22Rv1 (cell line): Measurements from ENCODE around the gene RGS3.

Source experiments
- H3K27ac ChIP-seq: fragments of 450-650 bp; 2 replicates; pipeline ENCODE4 v1.5.1; 2017
- CTCF ChIP-seq: fragments of 450-650 bp; IDR thresholded peaks from 2 replicates; pipeline ENCODE4 v1.5.1; 2017; ENCODE audit warnings: mild to moderate bottlenecking
- ZFX ChIP-seq: fragments of 450-650 bp; IDR thresholded peaks from 2 replicates; pipeline ENCODE4 v1.6.1; 2017; ENCODE audit warnings: antibody characterized with exemption, borderline replicate concordance

The RGS3 gene

GRCh38 chr9:113525205-113525604, 61.7 kb downstream of the RGS3 start:
- no peak overlapping the region for H3K27ac ChIP-seq
- TF ChIP-seq CTCF, result no peak
- TF ChIP-seq ZFX, result no peak

DNA sequence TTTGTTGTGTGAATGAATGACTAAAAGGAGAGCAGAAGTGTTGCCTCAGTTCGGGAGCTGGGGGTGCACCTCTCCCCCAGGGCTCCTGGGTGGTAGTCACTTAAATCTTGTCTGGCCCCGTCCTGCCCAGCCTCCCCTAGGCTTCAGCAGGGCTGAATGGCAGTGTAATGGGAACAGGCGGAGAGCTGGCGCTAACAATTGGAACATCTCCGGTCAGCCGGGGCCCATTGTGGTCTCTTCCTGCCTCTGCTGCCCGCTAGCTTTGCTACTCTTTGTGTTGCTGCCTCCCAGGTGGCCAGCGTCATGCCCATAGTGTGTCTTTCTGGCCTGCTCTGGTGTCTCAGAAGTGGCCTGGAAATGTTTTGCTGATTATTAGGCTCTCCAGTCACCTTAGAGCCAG, 62.3 kb downstream of the RGS3 start:
- no peak for TF ChIP-seq CTCF
- TF ChIP-seq ZFX, result no peak
- H3K27ac ChIP-seq, result no peak overlapping the region

DNA sequence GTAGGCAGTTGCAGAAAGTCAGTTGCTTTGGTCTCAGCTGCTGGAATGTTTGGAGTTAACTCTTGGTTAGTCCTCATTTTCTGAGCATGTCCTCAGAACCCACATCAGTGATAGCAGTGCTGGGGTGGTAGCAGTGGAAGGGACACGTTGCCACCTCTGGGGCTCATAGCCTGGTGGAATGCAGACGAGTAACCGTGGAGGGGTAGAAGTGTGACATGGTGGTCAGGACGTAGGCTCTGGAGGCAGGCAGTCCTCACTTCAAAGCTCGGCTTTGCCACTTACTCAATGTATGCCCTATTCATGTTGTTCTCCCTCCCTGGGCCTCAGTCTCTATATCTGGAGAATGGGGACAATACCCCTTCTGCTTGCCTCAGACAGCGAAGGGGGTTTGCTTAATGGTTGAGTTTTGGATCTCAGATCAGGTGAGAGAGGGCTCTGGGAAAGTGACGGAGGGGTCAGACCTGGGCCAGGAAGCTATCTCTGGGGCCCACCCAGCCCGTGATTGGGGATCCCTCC, 62.8 kb downstream of the RGS3 start:
- TF ChIP-seq CTCF (no peak), ZFX (no peak)
- H3K27ac ChIP-seq, result no peak overlapping the region

- TF ChIP-seq ZFX (no peak), CTCF (no peak)
- H3K27ac ChIP-seq, result no peak overlapping the region
Measured at GRCh38 chr9:113526841-113527240, 63.3 kb downstream of the RGS3 start.

DNA sequence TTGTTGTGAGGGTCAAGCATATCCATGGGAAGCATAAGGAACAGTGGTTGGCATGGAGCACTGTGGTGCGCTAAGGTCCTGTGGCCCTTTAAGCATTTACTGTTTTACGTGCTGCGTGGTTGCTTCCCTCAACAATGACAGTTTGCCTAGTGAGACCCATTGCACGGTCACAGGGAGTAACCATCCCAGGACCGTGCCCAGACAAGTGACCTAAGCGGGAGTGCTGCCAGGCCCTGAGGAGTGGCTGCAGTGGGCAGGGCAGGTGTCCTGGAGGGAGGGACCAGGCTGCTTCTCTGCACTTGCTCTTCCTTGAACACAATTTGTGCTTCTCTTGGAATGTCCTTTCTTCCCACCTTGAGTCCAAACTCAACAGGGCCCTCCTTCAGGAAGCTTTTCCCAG, 64.6 kb downstream of the RGS3 start:
- H3K27ac ChIP-seq, result no peak overlapping the region
- no peak for TF ChIP-seq ZFX
- TF ChIP-seq CTCF, result no peak

- no peak for TF ChIP-seq ZFX
- no peak for TF ChIP-seq CTCF
- H3K27ac ChIP-seq, result no peak overlapping the region
Measured at GRCh38 chr9:113528811-113529210, 65.3 kb downstream of the RGS3 start.

DNA sequence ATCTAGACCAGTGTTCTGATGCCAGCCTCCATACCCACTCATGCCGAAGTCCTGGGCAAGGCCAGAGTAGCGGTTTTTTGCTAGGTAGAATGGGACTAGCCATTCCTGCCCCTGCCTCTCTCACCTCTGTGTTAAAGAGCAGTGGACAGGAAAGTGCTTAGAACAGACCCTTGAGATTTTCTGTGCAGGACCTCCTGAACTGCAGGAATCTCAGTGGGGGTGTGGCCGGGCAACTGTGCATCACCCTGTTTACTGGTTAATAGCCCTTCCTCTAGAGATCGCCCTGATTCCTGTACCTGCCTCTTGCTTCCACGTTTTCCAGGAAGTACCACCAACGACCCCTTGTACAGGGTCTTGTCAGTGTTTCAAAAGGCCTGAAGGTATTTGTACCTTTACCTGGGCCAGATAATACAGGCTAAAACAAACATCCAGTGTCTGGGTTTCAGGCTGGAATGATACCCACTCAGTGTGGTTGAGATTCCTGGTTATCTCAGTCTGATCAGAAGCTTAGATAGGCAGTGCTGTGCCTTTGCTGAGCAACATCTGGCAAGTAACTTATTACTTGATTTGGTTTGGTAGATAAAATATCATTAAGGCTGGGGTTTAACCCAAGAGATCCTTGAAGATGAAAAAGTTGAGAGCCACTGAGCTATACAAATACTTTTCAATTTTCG, 65.9 kb downstream of the RGS3 start:
- TF ChIP-seq CTCF (no peak), ZFX (no peak)
- H3K27ac ChIP-seq, result no peak overlapping the region
